NB4 (cell line): Measurements from ENCODE around the gene THOC5.

Experiments used
- POLR2A ChIP-seq: IDR thresholded peaks from 2 replicates; pipeline ENCODE4 v1.6.1; 2011; ENCODE audit warnings: mild to moderate bottlenecking; ENCODE audit not compliant: insufficient read length; ENCODE audit errors: extremely low read depth
- TF ChIP-seq, protein P1 (sequence below): IDR thresholded peaks from one replicate; pipeline ENCODE4 v1.5.1; 2012; ENCODE audit warnings: low read depth, low read length
- TF ChIP-seq, protein P2 (sequence below): IDR thresholded peaks from 2 replicates; pipeline ENCODE4 v1.6.1; 2011; ENCODE audit warnings: low read depth, low read length

DNA sequence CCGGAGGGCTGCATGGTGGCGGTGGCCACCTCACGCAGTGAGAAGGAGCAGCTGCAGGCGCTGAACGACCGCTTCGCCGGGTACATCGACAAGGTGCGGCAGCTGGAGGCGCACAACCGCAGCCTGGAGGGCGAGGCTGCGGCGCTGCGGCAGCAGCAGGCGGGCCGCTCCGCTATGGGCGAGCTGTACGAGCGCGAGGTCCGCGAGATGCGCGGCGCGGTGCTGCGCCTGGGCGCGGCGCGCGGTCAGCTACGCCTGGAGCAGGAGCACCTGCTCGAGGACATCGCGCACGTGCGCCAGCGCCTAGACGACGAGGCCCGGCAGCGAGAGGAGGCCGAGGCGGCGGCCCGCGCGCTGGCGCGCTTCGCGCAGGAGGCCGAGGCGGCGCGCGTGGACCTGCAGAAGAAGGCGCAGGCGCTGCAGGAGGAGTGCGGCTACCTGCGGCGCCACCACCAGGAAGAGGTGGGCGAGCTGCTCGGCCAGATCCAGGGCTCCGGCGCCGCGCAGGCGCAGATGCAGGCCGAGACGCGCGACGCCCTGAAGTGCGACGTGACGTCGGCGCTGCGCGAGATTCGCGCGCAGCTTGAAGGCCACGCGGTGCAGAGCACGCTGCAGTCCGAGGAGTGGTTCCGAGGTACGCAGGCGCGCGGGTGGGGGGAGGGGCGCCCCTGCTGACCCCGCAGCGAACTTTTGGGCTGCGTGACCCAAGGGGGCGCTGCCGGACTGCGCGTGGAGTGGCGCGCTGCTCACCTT lies 72.9 kb downstream of the THOC5 start:
- TF ChIP-seq, protein P1, sequence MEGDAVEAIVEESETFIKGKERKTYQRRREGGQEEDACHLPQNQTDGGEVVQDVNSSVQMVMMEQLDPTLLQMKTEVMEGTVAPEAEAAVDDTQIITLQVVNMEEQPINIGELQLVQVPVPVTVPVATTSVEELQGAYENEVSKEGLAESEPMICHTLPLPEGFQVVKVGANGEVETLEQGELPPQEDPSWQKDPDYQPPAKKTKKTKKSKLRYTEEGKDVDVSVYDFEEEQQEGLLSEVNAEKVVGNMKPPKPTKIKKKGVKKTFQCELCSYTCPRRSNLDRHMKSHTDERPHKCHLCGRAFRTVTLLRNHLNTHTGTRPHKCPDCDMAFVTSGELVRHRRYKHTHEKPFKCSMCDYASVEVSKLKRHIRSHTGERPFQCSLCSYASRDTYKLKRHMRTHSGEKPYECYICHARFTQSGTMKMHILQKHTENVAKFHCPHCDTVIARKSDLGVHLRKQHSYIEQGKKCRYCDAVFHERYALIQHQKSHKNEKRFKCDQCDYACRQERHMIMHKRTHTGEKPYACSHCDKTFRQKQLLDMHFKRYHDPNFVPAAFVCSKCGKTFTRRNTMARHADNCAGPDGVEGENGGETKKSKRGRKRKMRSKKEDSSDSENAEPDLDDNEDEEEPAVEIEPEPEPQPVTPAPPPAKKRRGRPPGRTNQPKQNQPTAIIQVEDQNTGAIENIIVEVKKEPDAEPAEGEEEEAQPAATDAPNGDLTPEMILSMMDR: no peak
- no peak for TF ChIP-seq POLR2A
- TF ChIP-seq, protein P2, sequence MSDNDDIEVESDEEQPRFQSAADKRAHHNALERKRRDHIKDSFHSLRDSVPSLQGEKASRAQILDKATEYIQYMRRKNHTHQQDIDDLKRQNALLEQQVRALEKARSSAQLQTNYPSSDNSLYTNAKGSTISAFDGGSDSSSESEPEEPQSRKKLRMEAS: no peak
